SH-SY5Y (cell line): ENCODE data around the gene DENND5B.

Source experiments
- GATA2 ChIP-seq: IDR thresholded peaks from 2 replicates; pipeline ENCODE4 v1.6.1; 2011; ENCODE audit warnings: mild to moderate bottlenecking, low read depth, low read length
- GATA3 ChIP-seq: IDR thresholded peaks from 2 replicates; pipeline ENCODE4 v1.6.1; 2011; ENCODE audit warnings: low read depth, mild to moderate bottlenecking, low read length, moderate library complexity

Gene DENND5B

GRCh38 chr12:31527083-31527482 is 63.9 kb downstream of the DENND5B start:
- no peak for TF ChIP-seq GATA2
- TF ChIP-seq GATA3: no peak

DNA sequence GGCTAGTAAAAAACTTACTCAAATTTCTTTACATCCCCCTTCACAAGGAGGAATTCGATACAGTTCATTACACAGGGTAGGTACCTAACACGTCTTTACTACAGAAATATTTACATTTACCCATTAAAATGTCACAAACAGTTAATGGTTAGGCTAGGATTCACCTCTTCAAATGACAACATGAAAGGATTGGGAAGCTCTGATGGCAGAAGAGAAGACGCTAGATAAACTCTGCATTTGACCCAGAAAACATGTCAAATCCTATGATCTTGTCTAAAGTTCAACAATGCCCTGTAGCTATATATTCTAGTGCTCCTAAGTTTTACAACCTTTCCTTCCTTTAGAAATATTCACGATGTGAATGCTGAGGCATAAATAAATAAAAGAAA is 64.8 kb downstream of the DENND5B start:
- TF ChIP-seq GATA3 (no peak), GATA2 (no peak)

DNA sequence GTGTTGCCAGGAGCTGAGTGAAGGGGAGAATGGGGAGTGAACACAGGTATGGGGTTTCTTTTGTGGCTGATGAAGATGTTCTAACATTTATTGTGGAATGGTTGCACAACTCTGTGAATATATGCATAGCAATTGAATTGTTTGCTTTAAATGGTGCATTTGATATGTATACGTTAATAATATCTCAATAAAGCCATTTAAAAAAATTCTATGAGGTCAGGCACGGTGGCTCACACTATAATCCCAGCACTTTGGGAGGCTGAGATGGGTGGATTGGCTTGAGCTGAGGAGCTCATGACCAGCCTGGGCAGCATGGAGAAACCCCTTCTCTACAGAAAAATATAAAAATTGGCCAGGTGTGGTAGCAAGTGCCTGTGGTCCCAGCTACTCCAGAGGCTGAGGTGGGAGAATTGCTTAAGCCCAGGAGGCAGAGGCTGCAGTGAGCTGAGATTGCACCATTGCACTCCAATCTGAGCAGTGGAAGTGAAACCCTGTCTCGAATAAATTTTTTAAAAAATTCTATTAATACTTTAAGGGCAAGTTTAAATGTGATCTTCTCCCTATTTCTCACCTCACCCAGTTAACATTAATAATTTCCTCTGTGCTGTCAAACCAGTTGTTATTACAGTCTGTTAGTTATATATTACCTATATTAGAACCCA is 65.3 kb downstream of the DENND5B start:
- TF ChIP-seq GATA3: no peak
- TF ChIP-seq GATA2: no peak

GRCh38 chr12:31524791-31525495 is 66.0 kb downstream of the DENND5B start:
- no peak for TF ChIP-seq GATA2

- TF ChIP-seq GATA3 (no peak), GATA2 (no peak)
Measured at GRCh38 chr12:31523306-31523705, 67.6 kb downstream of the DENND5B start.

DNA sequence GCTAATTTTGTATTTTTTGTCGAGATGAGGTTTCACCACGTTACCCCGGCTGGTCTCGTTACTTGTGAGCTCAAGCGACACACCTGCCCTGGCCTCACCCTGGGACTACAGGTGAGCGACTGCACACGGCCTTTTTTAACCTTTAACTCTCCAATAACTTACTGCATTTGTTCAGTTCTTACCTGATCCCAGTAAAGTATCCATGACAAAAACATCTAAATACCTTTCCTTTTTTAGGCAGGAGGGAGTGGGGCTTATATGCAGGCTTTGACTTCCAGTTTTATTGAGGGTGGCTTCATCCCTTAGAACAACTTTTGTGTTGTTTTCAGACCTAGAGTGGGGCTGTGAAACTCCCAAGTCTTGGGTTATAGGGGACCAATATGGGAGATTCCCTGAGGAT is 68.3 kb downstream of the DENND5B start:
- TF ChIP-seq GATA3: no peak
- no peak for TF ChIP-seq GATA2

GRCh38 chr12:31521964-31522363 is 69.0 kb downstream of the DENND5B start:
- TF ChIP-seq GATA2 (no peak), GATA3 (no peak)

- TF ChIP-seq GATA3 (no peak), GATA2 (no peak)
Measured at GRCh38 chr12:31519511-31519910, 71.4 kb downstream of the DENND5B start.

DNA sequence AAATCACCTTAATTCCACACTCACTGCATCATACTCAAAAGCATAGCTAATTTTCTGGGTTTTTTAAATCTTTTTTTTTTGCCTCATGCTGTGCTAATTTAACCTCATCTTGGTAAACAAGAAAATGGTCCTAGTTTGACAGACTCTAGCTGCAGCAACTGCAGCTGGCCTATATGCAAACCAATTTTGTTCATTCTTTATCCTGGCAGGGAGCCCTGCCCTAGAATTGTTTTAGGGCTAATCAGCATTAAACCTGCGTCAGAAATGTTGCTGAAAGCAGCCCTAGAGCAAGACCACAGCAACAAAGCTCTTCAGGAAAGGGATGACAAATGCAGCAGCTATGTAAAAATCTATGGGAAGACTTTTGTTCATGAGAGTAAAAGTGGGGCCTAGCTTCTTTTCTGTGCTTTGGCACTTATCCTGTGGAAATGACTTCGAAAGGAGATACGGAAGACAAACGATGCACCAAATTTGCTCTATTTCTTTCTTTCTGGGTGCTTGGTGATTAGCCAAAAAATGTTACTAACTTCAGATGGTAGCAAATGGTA is 72.2 kb downstream of the DENND5B start:
- no peak for TF ChIP-seq GATA2
- TF ChIP-seq GATA3: no peak

- TF ChIP-seq GATA3 (no peak), GATA2 (no peak)
Measured at GRCh38 chr12:31517994-31518393, 72.9 kb downstream of the DENND5B start.

DNA sequence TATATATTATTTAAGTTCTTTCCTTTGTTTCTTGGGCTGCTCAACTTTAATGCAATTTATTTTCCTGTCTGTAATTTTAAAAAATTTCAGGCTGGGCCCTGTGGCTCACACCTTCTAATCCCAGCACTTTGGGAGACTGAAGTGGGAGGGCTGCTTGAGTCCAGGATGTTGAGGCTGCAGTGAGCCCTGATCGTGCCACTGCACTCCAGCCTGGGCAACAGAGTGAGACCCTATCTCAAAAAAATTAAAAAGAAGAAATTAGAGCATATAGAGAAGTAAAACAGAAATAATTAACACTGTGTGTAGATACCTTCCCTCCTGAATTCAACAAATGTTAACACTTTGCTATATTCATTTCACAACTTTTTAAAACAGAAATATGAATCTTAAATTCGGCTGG is 74.2 kb downstream of the DENND5B start:
- TF ChIP-seq GATA2: no peak
- no peak for TF ChIP-seq GATA3

- TF ChIP-seq GATA3: no peak
- no peak for TF ChIP-seq GATA2
Measured at GRCh38 chr12:31514912-31515311, 76.0 kb downstream of the DENND5B start.

GRCh38 chr12:31510034-31510433 is 80.9 kb downstream of the DENND5B start:
- TF ChIP-seq GATA3 (no peak), GATA2 (no peak)

DNA sequence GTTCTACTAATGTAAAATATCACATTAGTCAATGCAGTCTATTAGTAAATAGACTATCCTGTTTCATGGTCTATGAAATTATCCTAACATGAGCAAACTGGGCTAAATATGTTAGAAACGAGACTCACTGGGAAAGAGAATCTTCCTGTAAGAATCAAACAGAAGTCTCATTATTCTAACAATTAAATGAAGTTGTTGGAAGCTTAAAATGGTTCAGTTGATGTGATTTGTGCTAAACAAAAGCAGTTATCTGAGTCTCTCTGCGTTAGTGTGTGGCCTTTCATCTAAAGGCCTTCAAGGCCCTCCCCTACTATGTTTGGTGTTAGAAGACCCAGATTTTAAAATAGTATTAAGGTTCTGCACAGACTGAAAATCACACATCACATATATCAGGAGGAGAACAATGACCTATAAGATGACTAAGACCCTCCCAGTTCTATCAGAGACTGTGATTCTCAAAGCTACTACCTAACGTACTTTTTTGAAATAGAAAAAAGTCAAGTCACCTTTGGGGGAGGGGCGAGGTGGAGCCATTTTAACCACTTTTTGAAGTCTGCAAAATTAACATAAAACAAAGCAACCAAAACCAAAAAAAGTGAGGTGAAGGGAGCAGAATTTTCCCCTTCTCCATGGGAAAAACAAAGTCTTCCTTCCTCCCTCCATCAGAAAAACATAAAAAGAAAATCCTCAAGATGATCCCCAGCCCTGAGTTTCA is 82.3 kb downstream of the DENND5B start:
- no peak for TF ChIP-seq GATA2
- TF ChIP-seq GATA3: no peak
